Thyroid gland (tissue), 4 donors: ENCODE data around the gene CCDC43. TPM values are rescaled to one million over a fixed set of nuclear protein-coding genes. Genes with fewer than 3 reads are reported as not detected.

Source experiments
- DNase-seq, 2 donors: peaks; one replicate each; pipeline ENCODE4 v3.0.0-alpha.2; 2019
- H3K27ac ChIP-seq, 3 donors: fragments of 200-600 bp; sonication (generic); 1 replicate in 2 of 3; 2 replicates in 1 of 3; pipeline ENCODE4 v1.5.1; 2016 to 2019; ENCODE audit warnings: mild to moderate bottlenecking in 1 of 3, moderate library complexity in 1 of 3
- H3K27me3 ChIP-seq: fragments of 200-600 bp; sonication (generic); one replicate; pipeline ENCODE4 v1.5.1; 2019
- H3K36me3 ChIP-seq, 2 donors: fragments of 200-600 bp; sonication (generic); one replicate each; pipeline ENCODE4 v1.5.1; 2016 to 2019
- H3K4me1 ChIP-seq, 2 donors: fragments of 200-600 bp; sonication (generic); one replicate each; pipeline ENCODE4 v1.5.1; 2017 to 2019
- H3K4me3 ChIP-seq, 3 donors: fragments of 200-600 bp; sonication (generic); replicated peaks in 1 of 3; 1 replicate in 2 of 3; 2 replicates in 1 of 3; pipeline ENCODE4 v1.5.1; 2016; ENCODE audit warnings: mild to moderate bottlenecking in 1 of 3
- H3K9me3 ChIP-seq: fragments of 200-600 bp; sonication (generic); one replicate; pipeline ENCODE4 v1.5.1; 2017
- POLR2A ChIP-seq, 2 donors: fragments of 450-650 bp; IDR thresholded peaks; one replicate each; pipeline ENCODE4 v1.6.1; 2017; ENCODE audit warnings: antibody characterized with exemption in 2 of 2, mild to moderate bottlenecking in 2 of 2, moderate library complexity in 1 of 2
- WGBS, 2 donors: methylation state at CpG; one replicate each; pipeline ENCODE4 v1.1.5; 2017; 5-methylcytosine and 5-hydroxymethylcytosine counted together
- intact Hi-C: fragments of 100-400 bp; cut with DNase I; formaldehyde crosslinking; loops from one replicate; pipeline ENCODE4 v1.15.1; 2023
- total RNA-seq, 4 donors: library from RNA; depleted of rRNA; stranded (reverse); fragments of >200 nt; gene quantifications; one replicate each; pipeline ENCODE4 v1.2.3, GENCODE V29; 2016
- TF ChIP-seq, protein P1 (sequence below), 6 experiments: fragments of 200-600 bp in 3 of 6; fragments of 450-650 bp in 3 of 6; sonication (generic) in 3 of 6; IDR thresholded peaks; one replicate each; pipeline ENCODE4 v1.5.1; 2016 to 2019; ENCODE audit warnings: antibody characterized with exemption in 6 of 6, mild to moderate bottlenecking in 2 of 6, inconsistent platforms in 1 of 6, moderate library complexity in 1 of 6

Gene CCDC43
- total RNA-seq: 10 to 100 TPM; 15.7 to 21.0 (median 18.8) TPM

DNA sequence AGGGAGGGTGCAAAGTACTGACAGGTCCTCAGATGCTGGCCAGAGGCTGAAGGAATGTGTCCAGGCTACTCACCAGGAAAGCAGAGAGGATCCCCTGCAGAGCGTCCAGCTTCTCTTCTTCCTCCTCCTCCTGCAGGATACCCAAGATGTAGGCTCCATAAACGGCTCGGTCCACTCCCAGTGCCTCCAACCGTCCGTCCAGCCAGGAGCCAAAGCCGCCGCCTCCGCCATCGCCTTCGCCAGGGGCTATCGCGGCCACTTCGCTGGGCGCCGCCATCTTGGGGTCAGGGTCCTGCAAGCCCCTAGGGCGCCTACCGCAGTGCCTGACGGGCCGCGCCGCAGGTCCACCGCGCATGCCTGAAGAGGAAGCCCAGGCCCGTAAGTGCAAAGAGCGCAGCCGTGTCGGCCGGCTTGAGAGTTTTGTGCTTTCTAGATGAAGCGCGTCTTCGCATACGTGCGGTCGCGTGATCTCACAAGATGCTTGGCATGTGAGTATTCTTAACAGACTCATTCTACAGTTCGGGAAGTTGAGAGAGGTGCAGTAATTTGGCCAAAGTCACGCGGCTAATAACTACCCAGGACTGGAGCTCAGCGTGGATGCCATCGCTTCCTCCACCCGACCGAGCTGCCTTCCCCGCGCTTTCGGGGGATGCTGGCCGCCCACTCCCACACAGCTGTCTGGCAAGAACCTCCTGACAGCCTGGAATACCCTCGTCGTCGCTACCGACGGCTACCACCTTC is at the start of gene CCDC43:
Gene CCDC43, minus strand, starts transcription at position 300 of the 741 bp plus-strand sequence. Its CDS starts 23 bp downstream, at position 277.
- Histone ChIP-seq H3K4me1 (peaks cover 9 to 16% of the 10 kb centered on the region in 2 donors), H3K27me3 (no peaks in the 10 kb centered on the region), H3K27ac (peak within 1 kb of the TSS; percentile 24 to 84 (median 84)), H3K36me3 (no peaks in the 10 kb centered on the region), H3K9me3 (no peaks in the 10 kb centered on the region), H3K4me3 (peak within 1 kb of the TSS; percentile 12 to 76 (median 72))
- intact Hi-C loops: no loop called here
- peak; percentile 91 to 92 for DNase-seq
- peak in 1 of 2 donors; percentile 82 for TF ChIP-seq POLR2A (IDR thresholded peaks at IDR 0.05)
- TF ChIP-seq, protein P1, sequence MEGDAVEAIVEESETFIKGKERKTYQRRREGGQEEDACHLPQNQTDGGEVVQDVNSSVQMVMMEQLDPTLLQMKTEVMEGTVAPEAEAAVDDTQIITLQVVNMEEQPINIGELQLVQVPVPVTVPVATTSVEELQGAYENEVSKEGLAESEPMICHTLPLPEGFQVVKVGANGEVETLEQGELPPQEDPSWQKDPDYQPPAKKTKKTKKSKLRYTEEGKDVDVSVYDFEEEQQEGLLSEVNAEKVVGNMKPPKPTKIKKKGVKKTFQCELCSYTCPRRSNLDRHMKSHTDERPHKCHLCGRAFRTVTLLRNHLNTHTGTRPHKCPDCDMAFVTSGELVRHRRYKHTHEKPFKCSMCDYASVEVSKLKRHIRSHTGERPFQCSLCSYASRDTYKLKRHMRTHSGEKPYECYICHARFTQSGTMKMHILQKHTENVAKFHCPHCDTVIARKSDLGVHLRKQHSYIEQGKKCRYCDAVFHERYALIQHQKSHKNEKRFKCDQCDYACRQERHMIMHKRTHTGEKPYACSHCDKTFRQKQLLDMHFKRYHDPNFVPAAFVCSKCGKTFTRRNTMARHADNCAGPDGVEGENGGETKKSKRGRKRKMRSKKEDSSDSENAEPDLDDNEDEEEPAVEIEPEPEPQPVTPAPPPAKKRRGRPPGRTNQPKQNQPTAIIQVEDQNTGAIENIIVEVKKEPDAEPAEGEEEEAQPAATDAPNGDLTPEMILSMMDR (IDR thresholded peaks at IDR 0.05): no peak
- WGBS, 2 donors: 1 to 3% methylated on average over 16 to 28 of the region's 51 CpGs

- H3K27me3 ChIP-seq: no peaks in the 10 kb centered on the region
- H3K9me3 ChIP-seq: no peaks in the 10 kb centered on the region
- H3K36me3 ChIP-seq: no peaks in the 10 kb centered on the region
- no peak for DNase-seq
- intact Hi-C loops: no loop called here
- WGBS, 2 donors: 83 to 88% methylated on average over 3 of the region's 3 CpGs
- no peak overlapping the region for H3K4me3 ChIP-seq
- no peaks in the 10 kb centered on the region for H3K4me1 ChIP-seq
- no peak for TF ChIP-seq POLR2A (IDR thresholded peaks at IDR 0.05)
- TF ChIP-seq, protein P1 (IDR thresholded peaks at IDR 0.05): no peak
- H3K27ac ChIP-seq: no peak overlapping the region
Measured at GRCh38 chr17:44738214-44738906, 48.8 kb upstream of the CCDC43 start.

DNA sequence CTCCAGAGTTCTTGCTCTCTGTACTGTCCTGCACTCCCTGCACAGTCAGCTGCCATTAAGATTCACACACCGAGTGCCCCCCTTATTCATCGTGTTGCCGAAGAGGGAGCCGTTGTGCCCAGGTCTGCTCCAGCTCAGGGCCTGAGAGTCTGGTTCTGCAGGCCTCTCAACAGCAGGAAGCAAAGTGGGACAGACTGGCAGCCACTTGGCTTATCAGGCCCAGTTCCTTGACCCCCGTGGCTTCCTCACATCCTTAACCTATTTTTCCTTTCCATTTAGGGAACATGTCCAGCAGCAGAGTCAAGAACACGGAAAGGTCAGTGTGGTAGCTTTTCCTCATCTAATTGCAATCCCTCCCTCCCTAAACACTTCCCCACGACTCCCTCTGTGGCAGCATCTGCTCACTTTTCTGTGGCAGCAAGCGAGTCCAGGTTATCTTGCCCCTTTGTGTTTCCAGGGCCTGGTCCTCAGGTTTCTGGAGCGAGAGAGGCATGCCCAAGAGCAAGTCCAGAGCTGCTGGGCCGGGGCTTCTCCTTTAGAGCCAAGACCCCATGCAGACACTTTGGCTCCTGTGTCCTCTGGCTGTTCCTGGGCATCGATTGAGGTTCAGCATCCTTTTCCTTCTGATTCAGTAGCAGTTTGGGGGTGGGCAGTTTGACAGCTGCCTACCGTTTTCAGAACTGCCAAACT is 47.1 kb upstream of the CCDC43 start:
- Histone ChIP-seq H3K27ac (no peak overlapping the region), H3K4me1 (no peaks in the 10 kb centered on the region), H3K9me3 (no peaks in the 10 kb centered on the region), H3K27me3 (no peaks in the 10 kb centered on the region), H3K4me3 (no peak overlapping the region), H3K36me3 (no peaks in the 10 kb centered on the region)
- intact Hi-C loops: no loop called here
- no peak for TF ChIP-seq POLR2A (IDR thresholded peaks at IDR 0.05)
- TF ChIP-seq, protein P1 (IDR thresholded peaks at IDR 0.05): no peak
- WGBS, 2 donors: 90 to 91% methylated on average over 12 of the region's 12 CpGs
- DNase-seq: no peak

GRCh38 chr17:44734272-44734671 is 44.7 kb upstream of the CCDC43 start:
- no peaks in the 10 kb centered on the region for H3K9me3 ChIP-seq
- H3K4me1 ChIP-seq: no peaks in the 10 kb centered on the region
- H3K36me3 ChIP-seq: peaks cover 0 to 2% of the 10 kb centered on the region in 2 donors
- WGBS, 2 donors: 81 to 87% methylated on average over 2 of the region's 2 CpGs
- H3K27me3 ChIP-seq: no peaks in the 10 kb centered on the region
- intact Hi-C loops: no loop called here
- no peak for DNase-seq
- no peak overlapping the region for H3K27ac ChIP-seq
- H3K4me3 ChIP-seq: no peak overlapping the region
- TF ChIP-seq POLR2A (IDR thresholded peaks at IDR 0.05): no peak
- TF ChIP-seq, protein P1 (IDR thresholded peaks at IDR 0.05): no peak
